Lower leg skin (tissue), 3 donors: ENCODE data around the gene CTXN1.

Experiments used
- CTCF ChIP-seq, 3 donors: fragments of 450-650 bp; IDR thresholded peaks; one replicate each; pipeline ENCODE4 v1.5.1; 2016; ENCODE audit warnings: antibody characterized with exemption in 3 of 3, mild to moderate bottlenecking in 3 of 3, moderate library complexity in 2 of 3
- POLR2A ChIP-seq, 2 donors: fragments of 450-650 bp; IDR thresholded peaks; one replicate each; pipeline ENCODE4 v1.6.1; 2016 to 2017; ENCODE audit warnings: antibody characterized with exemption in 2 of 2, mild to moderate bottlenecking in 1 of 2, moderate library complexity in 1 of 2

DNA sequence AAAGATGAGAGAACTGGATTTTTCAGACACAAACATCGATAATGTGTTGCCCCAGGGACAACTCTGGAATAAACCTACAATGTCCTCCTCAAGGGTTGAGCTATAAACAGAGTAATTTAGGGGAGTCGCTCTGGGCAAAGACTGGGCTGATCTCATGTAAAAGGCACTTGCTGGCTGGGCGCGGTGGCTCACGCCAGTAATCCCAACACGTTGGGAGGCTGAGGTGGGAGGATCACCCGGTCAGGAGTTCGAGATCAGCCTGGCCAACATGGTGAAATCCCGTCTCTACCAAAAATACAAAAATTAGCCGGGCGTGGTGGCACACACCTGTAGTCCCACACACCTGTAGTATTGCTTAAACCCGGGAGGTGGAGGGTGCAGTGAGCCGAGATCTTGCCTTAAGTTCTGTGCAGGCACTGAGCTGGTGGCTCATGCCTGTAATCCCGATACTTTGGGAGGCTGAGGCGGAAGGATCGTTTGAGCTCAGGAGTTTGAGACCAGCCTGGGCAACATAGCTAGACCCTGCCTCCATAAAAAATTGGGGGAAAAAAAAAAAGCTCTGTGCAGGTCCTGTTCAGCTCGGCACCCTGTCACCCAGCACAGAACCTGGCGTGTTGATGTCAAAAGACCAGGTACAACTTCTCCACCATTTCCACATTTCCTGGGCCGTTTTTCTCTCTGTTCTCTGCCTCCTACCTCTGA, 16.1 kb upstream of the CTXN1 start:
- no peak for TF ChIP-seq POLR2A (IDR thresholded peaks at IDR 0.05)
- no peak for TF ChIP-seq CTCF (IDR thresholded peaks at IDR 0.05)
